SK-N-SH treated with all-trans-retinoic acid at 6 μM for 48 hours (cell line): ENCODE data around the gene CIAO2A.

Experiments used
- ATAC-seq: fragments of 200-7000 bp; cut with Tn5 transposase; 3 replicates; pipeline ENCODE4 v1.9.1; 2020; ENCODE audit warnings: mild to moderate bottlenecking, moderate library complexity
- ARNTL ChIP-seq: fragments of 450-650 bp; formaldehyde crosslinking; IDR thresholded peaks from 2 replicates; pipeline ENCODE4 v1.5.0; 2020; ENCODE audit warnings: low read depth, mild to moderate bottlenecking, moderate library complexity, borderline replicate concordance
- BACH2 ChIP-seq: fragments of 250-450 bp; sonication (Bioruptor Pico); IDR thresholded peaks from 2 replicates; pipeline ENCODE4 v1.9.0; 2021; ENCODE audit warnings: mild to moderate bottlenecking, borderline replicate concordance
- CSDC2 ChIP-seq: fragments of 250-450 bp; sonication (Bioruptor Pico); IDR thresholded peaks from 2 replicates; pipeline ENCODE4 v1.5.0; 2020; ENCODE audit warnings: mild to moderate bottlenecking, moderate library complexity
- CSRNP3 ChIP-seq: fragments of 250-450 bp; sonication (Bioruptor Pico); IDR thresholded peaks from 2 replicates; pipeline ENCODE4 v1.5.1; 2021; ENCODE audit warnings: mild to moderate bottlenecking, moderate library complexity
- ESRRG ChIP-seq: fragments of 250-450 bp; sonication (Bioruptor Pico); IDR thresholded peaks from 2 replicates; pipeline ENCODE4 v1.6.1; 2021; ENCODE audit warnings: mild to moderate bottlenecking
- GLIS3 ChIP-seq: fragments of 250-450 bp; sonication (Bioruptor Pico); IDR thresholded peaks from 2 replicates; pipeline ENCODE4 v1.5.0; 2020; ENCODE audit warnings: mild to moderate bottlenecking, moderate library complexity
- ISL1 ChIP-seq: fragments of 250-450 bp; sonication (Bioruptor Pico); IDR thresholded peaks from 2 replicates; pipeline ENCODE4 v2.1.2; 2022; ENCODE audit warnings: mild to moderate bottlenecking, moderate library complexity
- OSR1 ChIP-seq: fragments of 250-450 bp; sonication (Bioruptor Pico); IDR thresholded peaks from 2 replicates; pipeline ENCODE4 v1.8.0; 2022; ENCODE audit warnings: moderate library complexity, mild to moderate bottlenecking, inconsistent platforms
- POU6F1 ChIP-seq: fragments of 250-450 bp; sonication (Bioruptor Pico); IDR thresholded peaks from 2 replicates; pipeline ENCODE4 v1.8.0; 2021; ENCODE audit warnings: low read depth, mild to moderate bottlenecking, moderate library complexity, borderline replicate concordance
- PPARA ChIP-seq: fragments of 250-450 bp; sonication (Bioruptor Pico); IDR thresholded peaks from 2 replicates; pipeline ENCODE4 v1.5.0; 2020; ENCODE audit warnings: mild to moderate bottlenecking, borderline replicate concordance
- RARB ChIP-seq: fragments of 250-450 bp; sonication (Bioruptor Pico); IDR thresholded peaks from 2 replicates; pipeline ENCODE4 v1.8.0; 2021; ENCODE audit warnings: mild to moderate bottlenecking, moderate library complexity
- SNAI2 ChIP-seq: fragments of 250-450 bp; sonication (Bioruptor Pico); IDR thresholded peaks from 2 replicates; pipeline ENCODE4 v1.5.0; 2020; ENCODE audit warnings: mild to moderate bottlenecking, moderate library complexity
- TCF4 ChIP-seq: fragments of 250-450 bp; sonication (Bioruptor Pico); IDR thresholded peaks from 2 replicates; pipeline ENCODE4 v1.8.0; 2021; ENCODE audit warnings: mild to moderate bottlenecking, moderate library complexity, borderline replicate concordance
- TOX ChIP-seq: fragments of 250-450 bp; sonication (Bioruptor Pico); IDR thresholded peaks from 2 replicates; pipeline ENCODE4 v1.8.0; 2021; ENCODE audit warnings: mild to moderate bottlenecking, moderate library complexity, borderline replicate concordance
- ZC3H10 ChIP-seq: fragments of 250-450 bp; sonication (Bioruptor Pico); IDR thresholded peaks from 2 replicates; pipeline ENCODE4 v1.5.1; 2021; ENCODE audit warnings: mild to moderate bottlenecking, moderate library complexity
- ZFP3 ChIP-seq: fragments of 250-450 bp; sonication (Bioruptor Pico); IDR thresholded peaks from 2 replicates; pipeline ENCODE4 v1.5.0; 2020; ENCODE audit warnings: mild to moderate bottlenecking, moderate library complexity
- ZFP30 ChIP-seq: fragments of 450-650 bp; formaldehyde crosslinking; IDR thresholded peaks from 2 replicates; pipeline ENCODE4 v1.5.0; 2022; ENCODE audit warnings: mild to moderate bottlenecking, moderate library complexity
- ZNF565 ChIP-seq: fragments of 450-650 bp; formaldehyde crosslinking; conservative IDR thresholded peaks from 2 replicates; pipeline ENCODE4 v1.5.0; 2020; ENCODE audit warnings: low read depth, mild to moderate bottlenecking, moderate library complexity
- ZNF70 ChIP-seq: fragments of 450-650 bp; formaldehyde crosslinking; IDR thresholded peaks from 2 replicates; pipeline ENCODE4 v1.5.0; 2020; ENCODE audit warnings: mild to moderate bottlenecking, moderate library complexity
- TF ChIP-seq, protein P1 (sequence below): fragments of 250-450 bp; sonication (Bioruptor Pico); IDR thresholded peaks from 2 replicates; pipeline ENCODE4 v1.5.1; 2020; ENCODE audit warnings: low read depth, mild to moderate bottlenecking, moderate library complexity
- TF ChIP-seq, protein P2 (sequence below): fragments of 250-450 bp; sonication (Bioruptor Pico); IDR thresholded peaks from 2 replicates; pipeline ENCODE4 v1.8.0; 2020; ENCODE audit warnings: mild to moderate bottlenecking, moderate library complexity, borderline replicate concordance

Gene CIAO2A

GRCh38 chr15:64037116-64037515 lies 56.5 kb downstream of the CIAO2A start:
- ATAC-seq, result no peak
- TF ChIP-seq SNAI2 (CRISPR knock-in tag), result no peak
- no peak for TF ChIP-seq ISL1 (CRISPR knock-in tag)
- TF ChIP-seq ZNF565 (CRISPR knock-in tag), result no peak
- TF ChIP-seq ZFP3, result no peak
- no peak for TF ChIP-seq ESRRG (CRISPR knock-in tag)
- TF ChIP-seq ZNF70, result no peak
- no peak for TF ChIP-seq CSDC2
- TF ChIP-seq RARB (CRISPR knock-in tag), result no peak
- no peak for TF ChIP-seq TCF4
- TF ChIP-seq TOX (CRISPR knock-in tag), result no peak
- TF ChIP-seq, protein P1, sequence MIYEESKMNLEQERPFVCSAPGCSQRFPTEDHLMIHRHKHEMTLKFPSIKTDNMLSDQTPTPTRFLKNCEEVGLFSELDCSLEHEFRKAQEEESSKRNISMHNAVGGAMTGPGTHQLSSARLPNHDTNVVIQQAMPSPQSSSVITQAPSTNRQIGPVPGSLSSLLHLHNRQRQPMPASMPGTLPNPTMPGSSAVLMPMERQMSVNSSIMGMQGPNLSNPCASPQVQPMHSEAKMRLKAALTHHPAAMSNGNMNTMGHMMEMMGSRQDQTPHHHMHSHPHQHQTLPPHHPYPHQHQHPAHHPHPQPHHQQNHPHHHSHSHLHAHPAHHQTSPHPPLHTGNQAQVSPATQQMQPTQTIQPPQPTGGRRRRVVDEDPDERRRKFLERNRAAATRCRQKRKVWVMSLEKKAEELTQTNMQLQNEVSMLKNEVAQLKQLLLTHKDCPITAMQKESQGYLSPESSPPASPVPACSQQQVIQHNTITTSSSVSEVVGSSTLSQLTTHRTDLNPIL (CRISPR knock-in tag), result no peak

DNA sequence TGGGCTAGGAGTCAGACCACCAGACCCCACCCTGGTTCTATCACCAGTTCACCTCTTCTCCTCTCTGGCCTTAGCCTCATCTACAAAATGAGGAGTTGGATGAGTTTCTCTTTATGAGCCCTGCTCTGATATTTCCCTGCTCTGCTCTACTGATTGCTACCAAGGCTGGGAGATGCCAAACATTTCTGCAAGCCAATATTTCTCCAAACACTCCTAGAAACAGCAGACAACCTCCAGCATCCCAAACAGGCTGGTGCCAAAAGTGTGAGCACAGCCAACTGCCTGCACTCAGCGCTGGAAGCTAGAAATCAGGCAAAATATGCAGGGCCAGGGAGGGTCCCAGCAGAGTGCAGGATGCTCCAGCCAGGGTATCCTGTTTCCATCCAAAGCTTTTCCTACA lies 58.1 kb downstream of the CIAO2A start:
- ATAC-seq, result no peak

GRCh38 chr15:64034519-64034918 lies 59.1 kb downstream of the CIAO2A start:
- ATAC-seq, result no peak
- no peak for TF ChIP-seq TOX (CRISPR knock-in tag)
- no peak for TF ChIP-seq BACH2 (CRISPR knock-in tag)
- TF ChIP-seq ZFP30, result no peak
- TF ChIP-seq, protein P2, sequence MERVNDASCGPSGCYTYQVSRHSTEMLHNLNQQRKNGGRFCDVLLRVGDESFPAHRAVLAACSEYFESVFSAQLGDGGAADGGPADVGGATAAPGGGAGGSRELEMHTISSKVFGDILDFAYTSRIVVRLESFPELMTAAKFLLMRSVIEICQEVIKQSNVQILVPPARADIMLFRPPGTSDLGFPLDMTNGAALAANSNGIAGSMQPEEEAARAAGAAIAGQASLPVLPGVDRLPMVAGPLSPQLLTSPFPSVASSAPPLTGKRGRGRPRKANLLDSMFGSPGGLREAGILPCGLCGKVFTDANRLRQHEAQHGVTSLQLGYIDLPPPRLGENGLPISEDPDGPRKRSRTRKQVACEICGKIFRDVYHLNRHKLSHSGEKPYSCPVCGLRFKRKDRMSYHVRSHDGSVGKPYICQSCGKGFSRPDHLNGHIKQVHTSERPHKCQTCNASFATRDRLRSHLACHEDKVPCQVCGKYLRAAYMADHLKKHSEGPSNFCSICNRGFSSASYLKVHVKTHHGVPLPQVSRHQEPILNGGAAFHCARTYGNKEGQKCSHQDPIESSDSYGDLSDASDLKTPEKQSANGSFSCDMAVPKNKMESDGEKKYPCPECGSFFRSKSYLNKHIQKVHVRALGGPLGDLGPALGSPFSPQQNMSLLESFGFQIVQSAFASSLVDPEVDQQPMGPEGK (CRISPR knock-in tag), result no peak
- no peak for TF ChIP-seq POU6F1
- TF ChIP-seq SNAI2 (CRISPR knock-in tag), result no peak
- TF ChIP-seq, protein P1 (CRISPR knock-in tag), result no peak
- TF ChIP-seq TCF4, result no peak

More for the DNA sequence above, 58.1 kb downstream of the CIAO2A start:
- TF ChIP-seq POU6F1 (no peak), ARNTL (CRISPR knock-in tag) (no peak), SNAI2 (CRISPR knock-in tag) (no peak), ZC3H10 (CRISPR knock-in tag) (no peak), GLIS3 (CRISPR knock-in tag) (no peak), CSRNP3 (CRISPR knock-in tag) (no peak), ZNF70 (no peak), ZFP3 (no peak), ZNF565 (CRISPR knock-in tag) (no peak), OSR1 (CRISPR knock-in tag) (no peak), PPARA (CRISPR knock-in tag) (no peak)
- TF ChIP-seq, protein P1 (CRISPR knock-in tag), result no peak
- TF ChIP-seq, protein P2 (CRISPR knock-in tag), result no peak
